ENCODE data around the gene CTSV. TPM values are rescaled to one million over a fixed set of nuclear protein-coding genes. Genes with fewer than 3 reads are reported as not detected.
"Not testable (repeated sequence)": the region's sequence is repeated elsewhere in the genome, so short reads cannot be mapped to it uniquely, and the experiment has no call there.

Gene CTSV
- polyA plus RNA-seq, 1 experiment: 0.32 TPM

DNA sequence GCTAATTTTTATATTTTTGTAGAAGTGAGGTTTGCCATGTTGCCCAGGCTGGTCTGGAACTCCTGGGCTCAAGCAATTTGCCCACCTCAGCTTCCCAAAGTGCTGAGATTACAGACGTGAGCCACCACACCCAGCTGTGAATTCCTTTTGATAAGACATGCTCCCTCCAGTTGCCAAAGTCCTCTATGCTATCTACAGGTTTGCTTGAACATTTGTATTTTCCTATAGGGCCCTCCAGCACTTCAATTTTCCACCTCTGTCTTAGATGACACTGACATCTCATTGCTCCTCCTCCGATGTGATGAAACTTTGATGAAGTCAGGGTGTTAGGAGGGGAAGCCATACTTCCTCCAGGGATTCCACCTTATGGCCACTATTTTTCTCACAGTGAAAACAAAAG lies 25.2 kb upstream of the CTSV start:
- CTCF ChIA-PET: no interaction called here
- no peaks in the 10 kb centered on the region for H3K36me3 ChIP-seq (ENCODE audit: control insufficient read depth, insufficient read depth, low read length)
- no peak for DNase-seq (ENCODE audit: low read depth)
- TF ChIP-seq, protein P1, sequence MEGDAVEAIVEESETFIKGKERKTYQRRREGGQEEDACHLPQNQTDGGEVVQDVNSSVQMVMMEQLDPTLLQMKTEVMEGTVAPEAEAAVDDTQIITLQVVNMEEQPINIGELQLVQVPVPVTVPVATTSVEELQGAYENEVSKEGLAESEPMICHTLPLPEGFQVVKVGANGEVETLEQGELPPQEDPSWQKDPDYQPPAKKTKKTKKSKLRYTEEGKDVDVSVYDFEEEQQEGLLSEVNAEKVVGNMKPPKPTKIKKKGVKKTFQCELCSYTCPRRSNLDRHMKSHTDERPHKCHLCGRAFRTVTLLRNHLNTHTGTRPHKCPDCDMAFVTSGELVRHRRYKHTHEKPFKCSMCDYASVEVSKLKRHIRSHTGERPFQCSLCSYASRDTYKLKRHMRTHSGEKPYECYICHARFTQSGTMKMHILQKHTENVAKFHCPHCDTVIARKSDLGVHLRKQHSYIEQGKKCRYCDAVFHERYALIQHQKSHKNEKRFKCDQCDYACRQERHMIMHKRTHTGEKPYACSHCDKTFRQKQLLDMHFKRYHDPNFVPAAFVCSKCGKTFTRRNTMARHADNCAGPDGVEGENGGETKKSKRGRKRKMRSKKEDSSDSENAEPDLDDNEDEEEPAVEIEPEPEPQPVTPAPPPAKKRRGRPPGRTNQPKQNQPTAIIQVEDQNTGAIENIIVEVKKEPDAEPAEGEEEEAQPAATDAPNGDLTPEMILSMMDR (IDR thresholded peaks at IDR 0.05; ENCODE audit: insufficient read depth, low read depth, low read length): no peak
- no peak overlapping the region for H3K4me3 ChIP-seq (ENCODE audit: low read depth, low read length)
- no peaks in the 10 kb centered on the region for H3K27me3 ChIP-seq (ENCODE audit: control insufficient read depth, insufficient read depth, low read length)
- POLR2A ChIA-PET: no interaction called here

DNA sequence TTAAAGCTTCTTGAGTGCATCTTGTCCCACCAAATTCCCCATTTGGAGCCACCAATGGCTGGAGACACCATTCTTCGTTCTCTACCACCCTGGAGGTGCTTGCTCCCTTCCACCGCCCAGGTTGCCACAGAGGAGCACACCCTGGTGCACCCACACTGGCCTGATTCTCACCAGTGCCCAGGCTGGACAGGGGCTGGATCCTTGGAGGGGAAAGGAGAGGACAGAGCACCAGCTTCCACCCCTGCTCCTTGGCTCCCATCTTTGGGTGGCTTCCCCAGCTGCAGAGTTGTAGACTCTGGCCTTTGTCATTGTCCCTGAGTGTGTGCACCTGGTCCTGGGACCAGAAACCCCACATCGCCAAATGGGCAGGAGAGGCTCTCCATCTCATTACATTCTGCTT lies 21.9 kb upstream of the CTSV start:
- CTCF ChIA-PET: no interaction called here
- TF ChIP-seq, protein P1 (IDR thresholded peaks at IDR 0.05; ENCODE audit: insufficient read depth, low read depth, low read length): no peak
- no peak overlapping the region for H3K4me3 ChIP-seq (ENCODE audit: low read depth, low read length)
- DNase-seq (ENCODE audit: low read depth): no peak
- H3K36me3 ChIP-seq (ENCODE audit: control insufficient read depth, insufficient read depth, low read length): no peaks in the 10 kb centered on the region
- POLR2A ChIA-PET: no interaction called here
- H3K27me3 ChIP-seq (ENCODE audit: control insufficient read depth, insufficient read depth, low read length): no peaks in the 10 kb centered on the region

DNA sequence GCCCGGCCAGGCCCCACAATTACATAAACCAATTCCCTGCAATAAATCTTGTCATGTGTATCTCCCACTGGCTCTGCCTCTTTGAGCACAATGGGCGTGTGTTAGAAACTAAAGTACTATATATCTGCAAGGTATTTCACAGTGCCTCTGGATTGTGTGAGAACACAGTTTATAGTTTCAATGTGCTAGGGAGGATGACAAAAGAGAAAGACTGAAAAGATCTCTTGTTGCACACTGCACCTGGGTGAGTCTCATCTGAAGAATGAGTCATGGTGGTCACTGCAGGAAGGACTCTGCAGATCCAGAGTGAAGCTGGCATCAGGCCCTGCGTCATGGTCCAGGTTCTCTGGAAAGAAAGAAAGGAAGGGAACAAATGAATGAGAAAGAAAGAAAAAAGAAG lies 20.7 kb upstream of the CTSV start:
- Histone ChIP-seq H3K27me3 (ENCODE audit: control insufficient read depth, insufficient read depth, low read length) (no peaks in the 10 kb centered on the region), H3K36me3 (ENCODE audit: control insufficient read depth, insufficient read depth, low read length) (no peaks in the 10 kb centered on the region), H3K4me3 (ENCODE audit: low read depth, low read length) (no peak overlapping the region)
- POLR2A ChIA-PET: no interaction called here
- DNase-seq (ENCODE audit: low read depth): no peak
- CTCF ChIA-PET: no interaction called here
- TF ChIP-seq, protein P1 (IDR thresholded peaks at IDR 0.05; ENCODE audit: insufficient read depth, low read depth, low read length): no peak

DNA sequence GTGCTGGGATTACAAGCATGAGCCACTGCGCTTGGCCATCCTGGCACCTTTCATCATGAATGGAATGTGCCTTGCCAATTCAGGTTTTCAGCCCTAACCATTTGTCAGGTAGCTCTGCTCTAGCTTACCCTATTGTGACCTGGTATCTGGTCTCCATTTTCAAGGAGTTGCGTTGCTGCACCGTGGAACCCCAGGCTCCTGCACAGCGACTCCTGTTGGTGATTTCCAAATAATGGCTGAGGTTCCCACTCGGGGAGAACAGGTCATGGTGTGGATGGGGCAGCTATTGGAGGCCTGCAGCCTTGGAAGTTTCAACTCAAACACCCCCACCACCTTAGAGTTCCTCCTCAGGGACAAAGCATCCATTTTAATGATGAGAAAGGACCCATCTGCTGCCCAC lies 18.7 kb upstream of the CTSV start:
- ChIA-PET CTCF (no interaction called here), POLR2A (no interaction called here)
- TF ChIP-seq, protein P1 (IDR thresholded peaks at IDR 0.05; ENCODE audit: insufficient read depth, low read depth, low read length): no peak
- no peak for DNase-seq (ENCODE audit: low read depth)
- H3K27me3 ChIP-seq (ENCODE audit: control insufficient read depth, insufficient read depth, low read length): no peaks in the 10 kb centered on the region
- no peak overlapping the region for H3K4me3 ChIP-seq (ENCODE audit: low read depth, low read length)
- no peaks in the 10 kb centered on the region for H3K36me3 ChIP-seq (ENCODE audit: control insufficient read depth, insufficient read depth, low read length)

DNA sequence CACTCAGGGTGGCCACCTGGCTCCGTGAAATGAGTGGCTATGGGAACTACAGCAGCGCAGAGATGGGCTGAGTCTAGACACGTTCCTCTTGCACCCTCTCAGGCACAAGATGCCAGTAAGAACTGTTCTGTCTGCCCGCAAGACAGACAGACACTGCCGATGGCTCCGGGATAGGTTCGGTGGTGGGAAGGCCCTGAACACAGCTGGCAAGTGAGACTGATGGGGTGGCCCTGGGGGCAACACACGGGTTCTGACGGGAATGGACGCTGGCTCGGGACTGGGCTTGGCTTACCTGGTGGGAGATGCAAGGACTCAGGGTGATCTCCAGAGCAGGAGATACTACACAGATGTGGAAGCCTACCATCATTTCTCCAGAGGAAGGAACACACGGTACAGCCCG lies 16.9 kb upstream of the CTSV start:
- POLR2A ChIA-PET; H3K4me3 ChIP-seq (ENCODE audit: low read depth, low read length); H3K36me3 ChIP-seq (ENCODE audit: control insufficient read depth, insufficient read depth, low read length); DNase-seq (ENCODE audit: low read depth); H3K27me3 ChIP-seq (ENCODE audit: control insufficient read depth, insufficient read depth, low read length); CTCF ChIA-PET: not testable (repeated sequence)

DNA sequence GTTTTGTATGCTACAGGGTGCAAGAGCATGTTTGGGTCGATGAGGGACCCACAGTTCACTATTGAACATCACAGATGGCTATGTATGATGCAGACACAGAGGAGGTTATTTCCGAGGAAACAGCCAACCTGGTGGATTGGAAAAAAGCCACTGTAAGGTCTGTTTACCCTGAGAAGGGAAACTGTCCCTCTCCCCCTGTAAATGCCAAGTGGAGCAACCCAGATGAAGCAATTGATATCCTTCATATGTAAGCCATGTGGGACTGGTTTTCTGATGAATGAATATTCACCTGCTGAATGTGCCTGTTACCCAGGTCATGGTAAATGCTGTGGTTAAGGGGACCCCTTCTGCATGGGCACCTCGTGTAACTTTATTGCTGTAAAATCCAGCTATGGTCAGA lies 14.8 kb upstream of the CTSV start:
- no peaks in the 10 kb centered on the region for H3K36me3 ChIP-seq (ENCODE audit: control insufficient read depth, insufficient read depth, low read length)
- TF ChIP-seq, protein P1 (IDR thresholded peaks at IDR 0.05; ENCODE audit: insufficient read depth, low read depth, low read length): no peak
- POLR2A ChIA-PET: no interaction called here
- no peak for DNase-seq (ENCODE audit: low read depth)
- no peak overlapping the region for H3K4me3 ChIP-seq (ENCODE audit: low read depth, low read length)
- H3K27me3 ChIP-seq (ENCODE audit: control insufficient read depth, insufficient read depth, low read length): no peaks in the 10 kb centered on the region
- CTCF ChIA-PET: no interaction called here

Measured in BJ (cell line).